Stimulated activated CD4-positive, alpha-beta T cell treated with anti-CD3 and anti-CD28 coated beads, Interleukin-15, amount 100 ng/mL, for 48 hours (primary cell): ENCODE measurements around the gene ASB18.

Experiments
- DNase-seq, 2 donors: peaks; one replicate each; pipeline ENCODE4 v3.0.0-alpha.2; 2020; ENCODE audit warnings: low read depth in 2 of 2

Gene ASB18

GRCh38 chr2:236208019-236208926 lies 55.9 kb downstream of the ASB18 start:
- DNase-seq: no peak

GRCh38 chr2:236207472-236207871 lies 56.7 kb downstream of the ASB18 start:
- no peak for DNase-seq

GRCh38 chr2:236205867-236206645 lies 58.1 kb downstream of the ASB18 start:
- no peak for DNase-seq

GRCh38 chr2:236204953-236205352 lies 59.3 kb downstream of the ASB18 start:
- no peak for DNase-seq

GRCh38 chr2:236200378-236200777 lies 63.8 kb downstream of the ASB18 start:
- no peak for DNase-seq

- DNase-seq: no peak
Observed at GRCh38 chr2:236196366-236196765, 67.8 kb downstream of the ASB18 start.

- no peak for DNase-seq
Observed at GRCh38 chr2:236195726-236196125, 68.5 kb downstream of the ASB18 start.

- no peak for DNase-seq
Observed at GRCh38 chr2:236194786-236195185, 69.4 kb downstream of the ASB18 start.

GRCh38 chr2:236193026-236193425 lies 71.2 kb downstream of the ASB18 start:
- no peak for DNase-seq

GRCh38 chr2:236190674-236191073 lies 73.5 kb downstream of the ASB18 start:
- DNase-seq: no peak

- no peak for DNase-seq
Observed at GRCh38 chr2:236184701-236185100, 79.5 kb downstream of the ASB18 start.

GRCh38 chr2:236180831-236181453 lies 83.3 kb downstream of the ASB18 start:
- peak in 1 of 2 donors; percentile 27 for DNase-seq

GRCh38 chr2:236180076-236180816 lies 84.0 kb downstream of the ASB18 start:
- no peak for DNase-seq

GRCh38 chr2:236179236-236180075 lies 84.8 kb downstream of the ASB18 start:
- DNase-seq: no peak

GRCh38 chr2:236178890-236179235 lies 85.3 kb downstream of the ASB18 start:
- DNase-seq: no peak

GRCh38 chr2:236177967-236178889 lies 86.0 kb downstream of the ASB18 start:
- DNase-seq: peak in 1 of 2 donors; percentile 34

- DNase-seq: peak; percentile 23 to 40
Observed at GRCh38 chr2:236177604-236177966, 86.6 kb downstream of the ASB18 start.

- no peak for DNase-seq
Observed at GRCh38 chr2:236176951-236177350, 87.3 kb downstream of the ASB18 start.

- no peak for DNase-seq
Observed at GRCh38 chr2:236176417-236176816, 87.8 kb downstream of the ASB18 start.
